KBM-7 (cell line): ENCODE results near the gene AMMECR1.
A peak's percentile ranks its signal among the peaks of the same experiment; 100 is the strongest.

Source experiments
- DNase-seq: peaks from one replicate; pipeline ENCODE4 v3.0.0-alpha.2; 2015
- in situ Hi-C: fragments of 300-500 bp; cut with MboI; formaldehyde crosslinking; loops from 2 replicates; pipeline ENCODE4 v1.14.3; 2020; ENCODE audit warnings: low sequenced_read_pairs, low pct_unique_long_range_greater_than_20kb, mixed read lengths

The AMMECR1 gene

GRCh38 chrX:110222497-110223257, 95.2 kb downstream of the AMMECR1 start:
- in situ Hi-C loops: no loop called here
- DNase-seq: no peak

- in situ Hi-C loops: no loop called here
Measured at GRCh38 chrX:110219920-110220319, 98.0 kb downstream of the AMMECR1 start.

GRCh38 chrX:110218591-110218990, 99.3 kb downstream of the AMMECR1 start:
- no peak for DNase-seq

More at GRCh38 chrX:110219920-110220319, 98.0 kb downstream of the AMMECR1 start:
- DNase-seq: no peak

GRCh38 chrX:110216027-110216426, 101.9 kb downstream of the AMMECR1 start:
- DNase-seq: no peak
- in situ Hi-C loops: no loop called here

More at GRCh38 chrX:110218591-110218990, 99.3 kb downstream of the AMMECR1 start:
- in situ Hi-C loops: no loop called here

- DNase-seq: no peak
Measured at GRCh38 chrX:110215411-110215810, 102.5 kb downstream of the AMMECR1 start.

GRCh38 chrX:110214684-110215083, 103.2 kb downstream of the AMMECR1 start:
- in situ Hi-C loops: no loop called here
- no peak for DNase-seq

More at GRCh38 chrX:110215411-110215810, 102.5 kb downstream of the AMMECR1 start:
- in situ Hi-C loops: no loop called here

GRCh38 chrX:110213183-110213582, 104.7 kb downstream of the AMMECR1 start:
- in situ Hi-C loops: no loop called here
- DNase-seq: no peak

- DNase-seq: no peak
- in situ Hi-C loops: no loop called here
Measured at GRCh38 chrX:110212299-110212698, 105.6 kb downstream of the AMMECR1 start.

- in situ Hi-C loops: no loop called here
- no peak for DNase-seq
Measured at GRCh38 chrX:110211340-110211739, 106.5 kb downstream of the AMMECR1 start.

GRCh38 chrX:110210417-110211139, 107.3 kb downstream of the AMMECR1 start:
- no peak for DNase-seq
- in situ Hi-C loops: no loop called here

GRCh38 chrX:110208092-110208491, 109.8 kb downstream of the AMMECR1 start:
- DNase-seq: no peak
- in situ Hi-C loops: no loop called here

- in situ Hi-C loops: no loop called here
- DNase-seq: no peak
Measured at GRCh38 chrX:110204986-110205385, 112.9 kb downstream of the AMMECR1 start.

- no peak for DNase-seq
- in situ Hi-C loops: no loop called here
Measured at GRCh38 chrX:110201799-110202198, 116.1 kb downstream of the AMMECR1 start.

GRCh38 chrX:110194977-110195376, 122.9 kb downstream of the AMMECR1 start:
- no peak for DNase-seq
- in situ Hi-C loops: no loop called here

GRCh38 chrX:110192516-110192915, 125.4 kb downstream of the AMMECR1 start:
- in situ Hi-C loops: no loop called here

GRCh38 chrX:110188701-110189558, 129.0 kb downstream of the AMMECR1 start:
- in situ Hi-C loops: no loop called here
- no peak for DNase-seq

More at GRCh38 chrX:110192516-110192915, 125.4 kb downstream of the AMMECR1 start:
- peak; percentile 85 for DNase-seq

GRCh38 chrX:110183314-110183713, 134.6 kb downstream of the AMMECR1 start:
- DNase-seq: no peak
- in situ Hi-C loops: no loop called here

- no peak for DNase-seq
- in situ Hi-C loops: no loop called here
Measured at GRCh38 chrX:110182865-110183264, 135.0 kb downstream of the AMMECR1 start.

- in situ Hi-C loops: no loop called here
- DNase-seq: no peak
Measured at GRCh38 chrX:110182362-110182761, 135.5 kb downstream of the AMMECR1 start.
